SK-N-MC (cell line): Measurements from ENCODE around the gene TALDO1.

ENCODE experiments used
- EZH2 ChIP-seq: fragments of 200-600 bp; sonication (generic); IDR thresholded peaks from one replicate; pipeline ENCODE4 v1.6.1; 2017; ENCODE audit warnings: antibody characterized with exemption
- POLR2AphosphoS5 ChIP-seq: IDR thresholded peaks from 2 replicates; pipeline ENCODE4 v1.6.1; 2012; ENCODE audit warnings: mild to moderate bottlenecking, low read depth, low read length, borderline replicate concordance

DNA sequence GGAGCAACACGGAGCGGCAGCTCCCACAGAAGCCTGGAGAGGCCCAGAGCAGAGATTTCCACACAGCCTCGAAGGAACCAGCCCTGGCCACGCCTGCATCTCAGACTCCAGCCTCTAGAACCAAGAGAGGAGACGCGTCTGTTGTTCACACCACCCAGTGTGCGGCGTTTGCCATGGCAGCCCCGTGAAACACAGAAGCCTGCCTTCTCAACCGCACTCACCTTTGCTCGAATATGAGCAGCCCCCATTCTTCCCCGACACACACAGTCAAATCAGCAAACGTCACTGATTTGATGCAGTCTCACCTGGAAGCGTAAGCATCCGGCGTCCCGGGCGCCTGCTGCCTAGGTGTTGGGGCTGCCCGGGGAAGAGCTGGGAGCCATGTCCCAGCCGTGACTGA is 14.2 kb upstream of the TALDO1 start:
- TF ChIP-seq EZH2 (no peak), POLR2AphosphoS5 (no peak)
